NCI-H2196 treated with DMSO at 0.1 percent for 48 hours (cell line): Measurements from ENCODE around the gene ABCA4.

ENCODE experiments used
- DNase-seq: peaks from one replicate; lab custom pipeline; 2025; ENCODE audit not compliant: unreplicated experiment; lab: John Stamatoyannopoulos, UW

The ABCA4 gene

GRCh38 chr1:94055459-94056122 is 65.4 kb downstream of the ABCA4 start:
- DNase-seq = no peak

GRCh38 chr1:94050675-94051074 is 70.3 kb downstream of the ABCA4 start:
- no peak for DNase-seq

DNA sequence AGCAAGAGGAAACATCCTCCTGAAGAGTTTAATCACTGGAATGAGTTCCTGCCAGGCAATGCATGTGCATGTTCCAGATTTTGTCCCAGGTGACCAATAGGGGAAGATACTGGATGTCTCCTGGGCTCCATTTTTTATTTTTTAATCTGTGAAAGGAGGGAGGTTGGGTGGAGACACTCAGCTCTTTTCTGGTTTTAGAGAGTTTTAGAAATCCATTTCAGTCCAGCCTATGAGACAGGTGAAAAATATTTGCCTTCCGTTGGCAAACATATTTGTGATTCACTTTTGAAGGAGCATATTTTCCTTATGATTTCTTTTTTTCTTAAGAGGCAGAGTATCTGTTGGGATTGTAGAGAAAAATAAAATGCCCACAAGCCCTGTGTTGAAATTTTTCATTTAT is 70.7 kb downstream of the ABCA4 start:
- no peak for DNase-seq

DNA sequence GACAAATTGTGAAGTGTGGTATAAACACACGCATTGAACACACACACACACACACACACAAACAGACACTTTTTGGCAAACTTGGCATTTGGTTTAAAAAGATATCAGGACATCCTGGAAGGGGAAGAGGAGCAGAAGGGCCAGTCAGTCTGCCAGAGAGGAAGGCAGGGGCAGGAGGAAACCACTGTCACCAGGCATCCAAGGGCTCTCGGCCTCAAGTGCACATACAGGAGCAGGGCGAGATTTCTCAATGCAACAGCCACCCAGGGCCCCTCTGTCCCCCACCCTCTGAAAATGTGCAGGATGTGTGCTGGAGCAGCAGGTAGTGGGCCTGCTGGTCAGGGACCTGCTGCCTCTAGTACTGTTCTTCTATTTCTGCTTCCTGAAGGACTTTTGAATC is 71.2 kb downstream of the ABCA4 start:
- no peak for DNase-seq

- DNase-seq = no peak
These were observed 72.4 kb downstream of the ABCA4 start for GRCh38 chr1:94048413-94049164.

- no peak for DNase-seq
These were observed 73.0 kb downstream of the ABCA4 start for GRCh38 chr1:94047949-94048348.

- DNase-seq = no peak
These were observed 75.4 kb downstream of the ABCA4 start for GRCh38 chr1:94045465-94046056.

DNA sequence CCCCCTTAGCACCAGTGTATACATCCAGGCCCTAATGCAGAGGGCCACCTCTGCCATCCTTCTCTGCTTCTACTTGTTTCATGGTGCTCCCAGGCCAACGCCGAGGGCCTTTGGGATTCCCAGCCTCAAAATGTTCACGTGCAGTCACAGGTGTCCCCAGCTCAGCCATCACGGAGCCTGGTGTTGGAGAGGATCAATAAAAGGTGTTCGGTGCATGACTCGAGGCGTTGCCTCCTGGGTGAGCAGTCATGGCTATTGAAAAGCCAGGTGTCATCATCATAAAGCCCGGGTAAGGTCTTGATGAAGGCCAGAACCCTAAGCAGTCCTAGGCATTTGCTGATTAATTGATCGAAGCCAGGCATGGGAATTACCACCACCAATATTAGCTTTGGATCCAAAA is 76.1 kb downstream of the ABCA4 start:
- no peak for DNase-seq

- no peak for DNase-seq
These were observed 76.6 kb downstream of the ABCA4 start for GRCh38 chr1:94044290-94044790.

DNA sequence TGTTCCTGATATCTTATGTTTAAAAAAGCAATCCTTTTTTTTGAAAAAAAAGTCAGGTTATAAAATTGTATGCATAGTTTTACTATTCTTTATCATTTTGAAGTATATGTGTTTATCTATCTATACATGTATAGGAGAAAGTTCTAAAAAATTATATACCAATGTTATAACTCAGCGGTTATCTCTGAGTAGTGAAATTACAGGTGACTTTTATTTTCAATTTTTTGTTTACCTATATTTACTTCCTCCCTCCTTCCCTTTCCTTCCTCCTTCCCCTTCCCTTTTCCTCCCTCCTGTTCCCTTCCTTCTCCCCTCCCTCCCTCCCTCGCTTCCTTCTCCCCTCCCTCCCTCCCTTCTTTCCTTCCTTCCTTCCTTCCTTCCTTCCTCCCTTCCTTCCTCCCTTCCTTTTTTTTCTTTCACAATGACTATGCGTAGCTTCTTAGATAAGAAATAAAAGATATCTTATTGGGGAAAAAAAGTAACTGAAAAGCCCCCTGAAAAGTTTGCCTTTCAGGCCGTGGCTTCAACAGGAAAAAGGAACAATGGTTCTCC is 77.1 kb downstream of the ABCA4 start:
- no peak for DNase-seq

DNA sequence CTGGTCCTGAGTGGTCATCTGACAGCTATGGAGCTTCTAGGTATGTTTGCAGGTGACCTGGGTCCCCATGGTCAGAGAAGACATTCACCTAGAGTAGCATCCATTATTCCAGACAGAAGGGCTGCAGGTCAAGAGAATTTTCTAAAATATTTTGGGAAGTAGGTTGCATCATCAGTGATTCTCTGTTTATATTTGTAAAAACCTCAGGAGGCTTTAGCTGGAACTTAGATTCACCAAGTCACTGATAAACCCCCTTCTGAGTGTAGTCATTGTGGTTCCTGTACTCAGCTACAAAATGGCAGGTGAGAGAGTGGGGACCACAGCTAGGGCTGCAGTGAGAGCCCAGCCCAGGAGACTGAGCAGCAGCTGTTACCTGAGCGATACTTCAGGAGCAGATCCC is 78.6 kb downstream of the ABCA4 start:
- DNase-seq = no peak

- no peak for DNase-seq
These were observed 80.9 kb downstream of the ABCA4 start for GRCh38 chr1:94039871-94040569.

DNA sequence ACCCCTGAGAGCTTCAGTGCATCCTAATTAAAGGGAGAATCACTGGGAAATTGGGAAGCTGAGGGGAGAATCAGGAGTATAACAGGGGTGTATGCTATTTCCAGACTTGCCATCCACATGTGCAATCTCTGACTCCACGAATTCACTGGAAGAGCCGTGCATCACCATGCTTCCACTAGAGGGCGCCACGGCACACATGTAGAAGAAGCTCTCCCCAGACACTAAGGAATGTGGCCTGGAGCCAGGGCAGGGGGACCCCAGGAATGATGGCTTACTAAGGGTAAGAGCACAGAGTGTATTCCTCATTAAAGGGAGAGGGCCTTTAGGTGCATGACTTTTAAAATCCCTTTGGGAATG is 81.5 kb downstream of the ABCA4 start:
- DNase-seq = peak; percentile 14

GRCh38 chr1:94038511-94038910 is 82.4 kb downstream of the ABCA4 start:
- DNase-seq = no peak

GRCh38 chr1:94037392-94038229 is 83.3 kb downstream of the ABCA4 start:
- no peak for DNase-seq

GRCh38 chr1:94036730-94037129 is 84.2 kb downstream of the ABCA4 start:
- no peak for DNase-seq

DNA sequence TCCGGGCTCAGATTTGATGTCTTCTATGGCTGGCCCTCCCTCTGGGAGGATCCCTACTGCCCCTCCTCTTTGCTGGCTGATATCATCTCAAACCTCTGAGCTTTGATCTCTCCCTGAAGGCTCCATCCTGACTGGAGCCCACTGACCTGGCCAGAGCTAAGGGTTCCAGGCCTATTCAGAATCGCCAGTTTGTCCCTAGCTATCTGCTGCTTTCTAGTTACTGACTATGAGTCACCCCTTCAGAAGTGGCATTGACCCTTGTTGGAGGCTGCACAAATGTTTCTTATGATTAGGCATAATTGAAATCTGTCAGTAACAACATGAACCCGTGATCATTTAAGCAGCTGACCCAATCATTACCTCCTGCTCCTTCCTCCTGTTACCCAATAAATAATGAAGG is 87.1 kb downstream of the ABCA4 start:
- no peak for DNase-seq

- no peak for DNase-seq
These were observed 88.3 kb downstream of the ABCA4 start for GRCh38 chr1:94032637-94033036.

- DNase-seq = no peak
These were observed 89.4 kb downstream of the ABCA4 start for GRCh38 chr1:94031591-94031990.

DNA sequence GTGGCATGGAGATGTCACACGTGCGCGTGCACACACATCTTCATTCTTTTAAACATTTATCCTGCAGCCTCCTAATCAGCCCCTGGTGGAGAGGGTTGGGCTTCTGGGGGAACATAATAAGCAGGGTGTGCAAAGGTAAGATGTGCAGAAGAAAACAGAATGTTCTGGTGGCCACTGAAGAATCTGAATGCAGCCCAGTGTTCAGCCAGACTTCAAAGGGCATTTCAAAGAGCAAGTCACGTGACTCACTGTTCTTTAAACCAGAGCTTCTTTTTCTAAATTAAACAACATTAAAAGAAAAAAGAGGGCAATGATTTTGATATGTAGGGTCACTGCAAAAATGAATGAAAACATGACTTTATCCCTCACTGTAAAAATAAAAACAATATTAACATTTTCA is 89.8 kb downstream of the ABCA4 start:
- DNase-seq = no peak
